Cardiac septum (tissue), 1 donor: ENCODE data around the gene ARHGAP31. TPM values are rescaled to one million over a fixed set of nuclear protein-coding genes. Genes with fewer than 3 reads are reported as not detected.
"Not testable (repeated sequence)": the region's sequence is repeated elsewhere in the genome, so short reads cannot be mapped to it uniquely, and the experiment has no call there.

Experiments used
- DNase-seq: peaks from one replicate; pipeline ENCODE4 v3.0.0-alpha.2; 2020; ENCODE audit warnings: low spot score
- intact Hi-C: fragments of 100-400 bp; cut with DNase I; formaldehyde crosslinking; loops from one replicate; pipeline ENCODE4 v1.14.0; 2022
- long read RNA-seq: library from polyadenylated mRNA; unstranded; transcript quantifications from one replicate; pipeline ENCODE4 v2.0.0, GENCODE V29; 2021
- total RNA-seq: library from RNA; stranded (reverse); fragmentation: NEBNext Ultra II Directional; extraction: Animal tissue kit (Norgen Biotek cat#: 25700); gene quantifications from one replicate; pipeline ENCODE4 v1.2.1, GENCODE V29; 2021
- donor health status: DM: no; HTN: no; CAD: no.

The ARHGAP31 gene
- 35.7 TPM for total RNA-seq
- long read RNA-seq, full-length matches to known transcripts: 8 of 43 reads
- long read RNA-seq, partial matches to known transcripts: 30 of 43 reads
- long read RNA-seq, other reads (novel, unspliced or antisense): 5 of 43 reads

- intact Hi-C loops: loop anchor here (1.0 to 2.0 kb wide), 4 partner anchors 15 to 53 kb away; partner anchors contain the start of gene B4GALT4
- DNase-seq: peak; percentile 90
Measured at GRCh38 chr3:119293871-119294695, at the start of gene ARHGAP31. ARHGAP31 (plus strand) TSS chr3:119294383; CDS start chr3:119294905, 522 bp downstream.

- intact Hi-C loops: no loop called here
- DNase-seq: no peak
Measured at GRCh38 chr3:119245778-119246177, 48.4 kb upstream of the ARHGAP31 start.

GRCh38 chr3:119255214-119255613 is 39.0 kb upstream of the ARHGAP31 start:
- intact Hi-C loops: no loop called here
- DNase-seq: no peak

GRCh38 chr3:119257111-119257510 is 37.1 kb upstream of the ARHGAP31 start:
- intact Hi-C loops: no loop called here
- DNase-seq: no peak

- intact Hi-C loops: no loop called here
Measured at GRCh38 chr3:119257654-119258410, 36.4 kb upstream of the ARHGAP31 start.

GRCh38 chr3:119258915-119259314 is 35.3 kb upstream of the ARHGAP31 start:
- intact Hi-C loops: no loop called here
- no peak for DNase-seq

More at GRCh38 chr3:119257654-119258410, 36.4 kb upstream of the ARHGAP31 start:
- DNase-seq: no peak

- intact Hi-C loops: no loop called here
- DNase-seq: no peak
Measured at GRCh38 chr3:119259821-119260220, 34.4 kb upstream of the ARHGAP31 start.

- intact Hi-C loops: no loop called here
- no peak for DNase-seq
Measured at GRCh38 chr3:119261055-119261454, 33.1 kb upstream of the ARHGAP31 start.

GRCh38 chr3:119270212-119270611 is 24.0 kb upstream of the ARHGAP31 start:
- DNase-seq: not testable (repeated sequence)
- intact Hi-C loops: loop anchor here (10.0 kb wide), 1 partner anchor 415 kb away; no protein-coding TSS in a partner anchor

- DNase-seq: no peak
- intact Hi-C loops: loop anchor here (5.0 to 10.0 kb wide), 2 partner anchors 46 to 408 kb away; no protein-coding TSS in a partner anchor
Measured at GRCh38 chr3:119276680-119277079, 17.5 kb upstream of the ARHGAP31 start.

GRCh38 chr3:119279101-119279554 is 15.1 kb upstream of the ARHGAP31 start:
- intact Hi-C loops: loop anchor here (1.0 to 10.0 kb wide), 4 partner anchors 15 to 406 kb away; partner anchors contain the start of gene ARHGAP31
- peak; percentile 84 for DNase-seq

GRCh38 chr3:119279584-119280243 is 14.5 kb upstream of the ARHGAP31 start:
- intact Hi-C loops: loop anchor here (1.0 to 10.0 kb wide), 4 partner anchors 15 to 405 kb away; partner anchors contain the start of gene ARHGAP31
- DNase-seq: no peak

- intact Hi-C loops: no loop called here
- no peak for DNase-seq
Measured at GRCh38 chr3:119288669-119289403, 5.3 kb upstream of the ARHGAP31 start.

- intact Hi-C loops: no loop called here
- DNase-seq: no peak
Measured at GRCh38 chr3:119289404-119289770, 4.8 kb upstream of the ARHGAP31 start.

GRCh38 chr3:119290613-119291012 is 3.6 kb upstream of the ARHGAP31 start:
- DNase-seq: no peak
- intact Hi-C loops: no loop called here

GRCh38 chr3:119291062-119291700 is 3.0 kb upstream of the ARHGAP31 start:
- intact Hi-C loops: no loop called here
- no peak for DNase-seq

- DNase-seq: no peak
- intact Hi-C loops: no loop called here
Measured at GRCh38 chr3:119292666-119293065, 1.5 kb upstream of the ARHGAP31 start.

- intact Hi-C loops: no loop called here
- DNase-seq: no peak
Measured at GRCh38 chr3:119293105-119293870, 895 bp upstream of the ARHGAP31 start.
